HepG2 (cell line): ENCODE data around the gene GABARAPL2. TPM values are rescaled to one million over a fixed set of nuclear protein-coding genes. Genes with fewer than 3 reads are reported as not detected.

ENCODE experiments used
- AGO1 ChIP-seq: fragments of 200-400 bp; formaldehyde crosslinking; IDR thresholded peaks from 2 replicates; pipeline ENCODE4 v1.6.1; 2017; ENCODE audit warnings: mild to moderate bottlenecking, low read depth, low read length, moderate library complexity; ENCODE audit not compliant: poor library complexity, severe bottlenecking
- GMEB1 ChIP-seq: sonication (generic); formaldehyde crosslinking; IDR thresholded peaks from 2 replicates; pipeline ENCODE4 v1.5.1; 2020; ENCODE audit warnings: missing genetic modification reagents, mild to moderate bottlenecking, borderline replicate concordance
- KLF11 ChIP-seq: IDR thresholded peaks from 2 replicates; pipeline ENCODE4 v1.6.1; 2016; ENCODE audit warnings: missing compliant biosample characterization
- NR2C2 ChIP-seq: sonication (generic); formaldehyde crosslinking; IDR thresholded peaks from 2 replicates; pipeline ENCODE4 v1.4.0; 2020; ENCODE audit warnings: missing genetic modification reagents, mild to moderate bottlenecking, moderate library complexity, borderline replicate concordance
- TARDBP ChIP-seq: sonication (generic); formaldehyde crosslinking; IDR thresholded peaks from 2 replicates; pipeline ENCODE4 v1.8.0; 2022; ENCODE audit warnings: mild to moderate bottlenecking, missing genetic modification reagents
- TCF7L2 ChIP-seq: IDR thresholded peaks from 2 replicates; pipeline ENCODE4 v1.6.1; 2011; ENCODE audit warnings: mild to moderate bottlenecking, low read depth, low read length, moderate library complexity
- ZKSCAN5 ChIP-seq: sonication (generic); formaldehyde crosslinking; IDR thresholded peaks from 2 replicates; pipeline ENCODE4 v1.5.1; 2020; ENCODE audit warnings: mild to moderate bottlenecking, missing genetic modification reagents
- ZNF18 ChIP-seq: sonication (generic); formaldehyde crosslinking; IDR thresholded peaks from 2 replicates; pipeline ENCODE4 v1.8.0; 2022; ENCODE audit warnings: mild to moderate bottlenecking, missing genetic modification reagents; ENCODE audit not compliant: insufficient replicate concordance
- ZNF282 ChIP-seq: fragments of 450-650 bp; IDR thresholded peaks from 2 replicates; pipeline ENCODE4 v1.6.1; 2018; ENCODE audit not compliant: partially characterized antibody
- ZNF468 ChIP-seq: sonication (generic); formaldehyde crosslinking; IDR thresholded peaks from 2 replicates; pipeline ENCODE4 v1.8.0; 2022; ENCODE audit warnings: mild to moderate bottlenecking, moderate library complexity, missing genetic modification reagents
- ZNF550 ChIP-seq: sonication (generic); formaldehyde crosslinking; IDR thresholded peaks from 2 replicates; pipeline ENCODE4 v1.4.0; 2020; ENCODE audit warnings: mild to moderate bottlenecking, missing genetic modification reagents, borderline replicate concordance
- ZNF562 ChIP-seq: sonication (generic); formaldehyde crosslinking; IDR thresholded peaks from 2 replicates; pipeline ENCODE4 v1.8.0; 2022; ENCODE audit warnings: missing genetic modification reagents, borderline replicate concordance
- ZNF841 ChIP-seq: sonication (generic); formaldehyde crosslinking; IDR thresholded peaks from 2 replicates; pipeline ENCODE4 v1.8.1; 2023; ENCODE audit warnings: missing genetic modification reagents, borderline replicate concordance
- polyA plus RNA-seq, 8 experiments: library from polyadenylated mRNA; depleted of rRNA in 3 of 8; stranded (reverse) in 7 of 8; unstranded in 1 of 8; fragments of >200 nt; fragmentation: Illumina TruSeq in 4 of 8; extraction: Trizol in 4 of 8; gene quantifications; 2 replicates each; pipeline versions ENCODE4 v1.2.1 to v1.2.3, GENCODE V29; 2011 to 2016; ENCODE audit warnings: low read depth in 4 of 8, missing spikeins in 1 of 8, mixed read lengths in 1 of 8; ENCODE audit not compliant: insufficient read depth in 1 of 8
- total RNA-seq, 5 experiments: library from RNA; depleted of rRNA; stranded (reverse); fragments of >200 nt; fragmentation: Illumina TruSeq; extraction: Trizol; gene quantifications; 2 replicates each; pipeline ENCODE4 v1.2.3, GENCODE V29; 2016; ENCODE audit warnings: low read depth in 1 of 5
- TF ChIP-seq, protein P1 (sequence below): IDR thresholded peaks from 2 replicates; pipeline ENCODE4 v1.6.1; 2016
- TF ChIP-seq, protein P2 (sequence below): sonication (generic); formaldehyde crosslinking; IDR thresholded peaks from 2 replicates; pipeline ENCODE4 v1.5.0; 2020; ENCODE audit warnings: mild to moderate bottlenecking, missing genetic modification reagents, borderline replicate concordance

GABARAPL2 gene
- total and polyA plus RNA-seq, 2 of the 13 experiments (the other 11 are each of a cell fraction or from before 2014, with no cell fraction given): 76.4 to 83.0 TPM

DNA sequence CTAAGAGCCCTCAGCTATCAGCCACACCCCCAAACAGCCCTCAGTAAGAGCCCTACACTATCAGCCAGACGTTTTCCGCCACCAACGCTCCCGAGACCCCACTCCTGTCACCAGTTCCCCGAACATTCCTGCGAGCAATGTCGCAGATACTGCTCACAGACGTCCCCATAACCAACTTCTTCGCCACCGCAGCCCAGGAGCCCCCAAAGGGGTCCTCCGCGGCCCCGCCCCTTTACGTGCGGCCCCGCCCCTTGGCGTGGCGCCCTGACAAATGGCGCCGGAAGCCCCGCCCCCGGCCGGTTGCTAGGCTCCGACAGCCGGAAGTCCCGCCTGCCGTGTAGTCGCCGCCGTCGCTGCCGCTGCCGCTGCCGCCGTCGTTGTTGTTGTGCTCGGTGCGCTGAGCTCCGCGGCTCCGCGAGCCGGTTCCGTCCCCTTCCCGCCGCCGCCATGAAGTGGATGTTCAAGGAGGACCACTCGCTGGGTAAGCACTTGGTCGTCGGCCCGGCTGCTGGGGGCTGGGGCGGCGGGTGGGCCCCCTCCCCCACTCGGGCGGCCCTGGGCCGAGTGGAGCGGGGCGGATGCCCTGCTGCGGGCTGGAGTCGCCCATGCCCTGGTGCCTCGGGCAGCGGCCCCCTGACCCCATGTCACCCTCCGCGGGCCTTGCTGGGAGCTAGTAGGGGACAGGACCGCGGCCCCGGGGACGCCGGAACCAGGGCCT, at the start of gene GABARAPL2 (continued):
- TF ChIP-seq KLF11 (CRISPR knock-in tag): no peak
- no peak for TF ChIP-seq ZNF562 (CRISPR knock-in tag)
- TF ChIP-seq TCF7L2: no peak
- TF ChIP-seq ZNF468 (CRISPR knock-in tag): no peak
- TF ChIP-seq GMEB1 (CRISPR knock-in tag): peak; percentile 88
- TF ChIP-seq AGO1: no peak
- TF ChIP-seq ZKSCAN5 (CRISPR knock-in tag): no peak
- TF ChIP-seq ZNF18 (CRISPR knock-in tag): peak; percentile 38
- peak; percentile 38; the same call in 1 of the 2 replicates for TF ChIP-seq TARDBP
- TF ChIP-seq ZNF841 (CRISPR knock-in tag): no peak
- peak; percentile 41; the same call in 1 of the 2 replicates for TF ChIP-seq NR2C2 (CRISPR knock-in tag)
- peak; percentile 72; the same call in 1 of the 2 replicates for TF ChIP-seq ZNF550
- TF ChIP-seq, protein P1, sequence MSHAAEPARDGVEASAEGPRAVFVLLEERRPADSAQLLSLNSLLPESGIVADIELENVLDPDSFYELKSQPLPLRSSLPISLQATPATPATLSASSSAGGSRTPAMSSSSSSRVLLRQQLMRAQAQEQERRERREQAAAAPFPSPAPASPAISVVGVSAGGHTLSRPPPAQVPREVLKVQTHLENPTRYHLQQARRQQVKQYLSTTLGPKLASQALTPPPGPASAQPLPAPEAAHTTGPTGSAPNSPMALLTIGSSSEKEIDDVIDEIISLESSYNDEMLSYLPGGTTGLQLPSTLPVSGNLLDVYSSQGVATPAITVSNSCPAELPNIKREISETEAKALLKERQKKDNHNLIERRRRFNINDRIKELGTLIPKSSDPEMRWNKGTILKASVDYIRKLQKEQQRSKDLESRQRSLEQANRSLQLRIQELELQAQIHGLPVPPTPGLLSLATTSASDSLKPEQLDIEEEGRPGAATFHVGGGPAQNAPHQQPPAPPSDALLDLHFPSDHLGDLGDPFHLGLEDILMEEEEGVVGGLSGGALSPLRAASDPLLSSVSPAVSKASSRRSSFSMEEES: no peak; the same call in 1 of the 2 replicates
- TF ChIP-seq ZNF282: no peak
- TF ChIP-seq, protein P2, sequence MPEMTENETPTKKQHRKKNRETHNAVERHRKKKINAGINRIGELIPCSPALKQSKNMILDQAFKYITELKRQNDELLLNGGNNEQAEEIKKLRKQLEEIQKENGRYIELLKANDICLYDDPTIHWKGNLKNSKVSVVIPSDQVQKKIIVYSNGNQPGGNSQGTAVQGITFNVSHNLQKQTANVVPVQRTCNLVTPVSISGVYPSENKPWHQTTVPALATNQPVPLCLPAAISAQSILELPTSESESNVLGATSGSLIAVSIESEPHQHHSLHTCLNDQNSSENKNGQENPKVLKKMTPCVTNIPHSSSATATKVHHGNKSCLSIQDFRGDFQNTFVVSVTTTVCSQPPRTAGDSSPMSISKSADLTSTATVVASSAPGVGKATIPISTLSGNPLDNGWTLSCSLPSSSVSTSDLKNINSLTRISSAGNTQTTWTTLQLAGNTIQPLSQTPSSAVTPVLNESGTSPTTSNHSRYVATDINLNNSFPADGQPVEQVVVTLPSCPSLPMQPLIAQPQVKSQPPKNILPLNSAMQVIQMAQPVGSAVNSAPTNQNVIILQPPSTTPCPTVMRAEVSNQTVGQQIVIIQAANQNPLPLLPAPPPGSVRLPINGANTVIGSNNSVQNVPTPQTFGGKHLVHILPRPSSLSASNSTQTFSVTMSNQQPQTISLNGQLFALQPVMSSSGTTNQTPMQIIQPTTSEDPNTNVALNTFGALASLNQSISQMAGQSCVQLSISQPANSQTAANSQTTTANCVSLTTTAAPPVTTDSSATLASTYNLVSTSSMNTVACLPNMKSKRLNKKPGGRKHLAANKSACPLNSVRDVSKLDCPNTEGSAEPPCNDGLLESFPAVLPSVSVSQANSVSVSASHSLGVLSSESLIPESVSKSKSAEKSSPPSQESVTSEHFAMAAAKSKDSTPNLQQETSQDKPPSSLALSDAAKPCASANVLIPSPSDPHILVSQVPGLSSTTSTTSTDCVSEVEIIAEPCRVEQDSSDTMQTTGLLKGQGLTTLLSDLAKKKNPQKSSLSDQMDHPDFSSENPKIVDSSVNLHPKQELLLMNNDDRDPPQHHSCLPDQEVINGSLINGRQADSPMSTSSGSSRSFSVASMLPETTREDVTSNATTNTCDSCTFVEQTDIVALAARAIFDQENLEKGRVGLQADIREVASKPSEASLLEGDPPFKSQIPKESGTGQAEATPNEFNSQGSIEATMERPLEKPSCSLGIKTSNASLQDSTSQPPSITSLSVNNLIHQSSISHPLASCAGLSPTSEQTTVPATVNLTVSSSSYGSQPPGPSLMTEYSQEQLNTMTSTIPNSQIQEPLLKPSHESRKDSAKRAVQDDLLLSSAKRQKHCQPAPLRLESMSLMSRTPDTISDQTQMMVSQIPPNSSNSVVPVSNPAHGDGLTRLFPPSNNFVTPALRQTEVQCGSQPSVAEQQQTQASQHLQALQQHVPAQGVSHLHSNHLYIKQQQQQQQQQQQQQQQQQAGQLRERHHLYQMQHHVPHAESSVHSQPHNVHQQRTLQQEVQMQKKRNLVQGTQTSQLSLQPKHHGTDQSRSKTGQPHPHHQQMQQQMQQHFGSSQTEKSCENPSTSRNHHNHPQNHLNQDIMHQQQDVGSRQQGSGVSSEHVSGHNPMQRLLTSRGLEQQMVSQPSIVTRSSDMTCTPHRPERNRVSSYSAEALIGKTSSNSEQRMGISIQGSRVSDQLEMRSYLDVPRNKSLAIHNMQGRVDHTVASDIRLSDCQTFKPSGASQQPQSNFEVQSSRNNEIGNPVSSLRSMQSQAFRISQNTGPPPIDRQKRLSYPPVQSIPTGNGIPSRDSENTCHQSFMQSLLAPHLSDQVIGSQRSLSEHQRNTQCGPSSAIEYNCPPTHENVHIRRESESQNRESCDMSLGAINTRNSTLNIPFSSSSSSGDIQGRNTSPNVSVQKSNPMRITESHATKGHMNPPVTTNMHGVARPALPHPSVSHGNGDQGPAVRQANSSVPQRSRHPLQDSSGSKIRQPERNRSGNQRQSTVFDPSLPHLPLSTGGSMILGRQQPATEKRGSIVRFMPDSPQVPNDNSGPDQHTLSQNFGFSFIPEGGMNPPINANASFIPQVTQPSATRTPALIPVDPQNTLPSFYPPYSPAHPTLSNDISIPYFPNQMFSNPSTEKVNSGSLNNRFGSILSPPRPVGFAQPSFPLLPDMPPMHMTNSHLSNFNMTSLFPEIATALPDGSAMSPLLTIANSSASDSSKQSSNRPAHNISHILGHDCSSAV: 0 out of 2 replicates have a peak, but pooled peaks have one; percentile 83
